HG03354 (cell line): ENCODE measurements around the gene SLC11A1.

Source experiments
- ATAC-seq: cut with Tn5 transposase; IDR thresholded peaks from one replicate; pipeline ENCODE4 v1.9.1; 2021; ENCODE audit warnings: mild to moderate bottlenecking; ENCODE audit not compliant: unreplicated experiment, poor library complexity, severe bottlenecking

Gene SLC11A1

GRCh38 chr2:218392459-218392858 is 10.4 kb downstream of the SLC11A1 start:
- no peak for ATAC-seq

- ATAC-seq, result no peak
Measured at GRCh38 chr2:218392891-218393462, 10.9 kb downstream of the SLC11A1 start.

- ATAC-seq, result no peak
Measured at GRCh38 chr2:218393750-218394290, 11.7 kb downstream of the SLC11A1 start.

DNA sequence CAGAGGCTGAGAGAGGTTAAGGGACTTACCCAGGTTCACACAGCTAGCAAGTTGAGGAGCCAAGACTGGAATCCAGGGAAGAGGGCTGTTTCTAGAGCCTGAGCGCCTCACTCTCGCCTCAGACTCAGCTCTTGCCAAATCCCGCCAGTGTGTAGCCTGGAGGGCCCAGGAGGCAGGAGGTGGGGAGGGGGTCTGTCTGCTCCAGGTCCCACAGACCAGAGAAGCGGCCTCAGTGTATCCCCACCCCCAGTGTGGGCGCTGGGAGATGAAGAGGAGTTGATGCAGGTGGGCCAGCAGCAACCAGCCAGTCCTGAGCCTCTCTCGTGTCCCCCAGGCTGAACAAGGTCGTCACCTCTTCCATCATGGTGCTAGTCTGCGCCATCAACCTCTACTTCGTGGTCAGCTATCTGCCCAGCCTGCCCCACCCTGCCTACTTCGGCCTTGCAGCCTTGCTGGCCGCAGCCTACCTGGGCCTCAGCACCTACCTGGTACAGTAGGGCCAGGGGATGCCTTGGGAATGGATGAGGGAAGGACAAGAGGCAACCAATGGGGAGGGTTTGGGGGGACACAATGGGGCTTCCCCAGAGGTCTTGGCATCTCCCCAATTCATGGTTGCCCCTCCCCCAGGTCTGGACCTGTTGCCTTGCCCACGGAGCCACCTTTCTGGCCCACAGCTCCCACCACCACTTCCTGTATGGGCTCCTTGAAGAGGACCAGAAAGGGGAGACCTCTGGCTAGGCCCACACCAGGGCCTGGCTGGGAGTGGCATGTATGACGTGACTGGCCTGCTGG is 12.4 kb downstream of the SLC11A1 start:
- no peak for ATAC-seq

DNA sequence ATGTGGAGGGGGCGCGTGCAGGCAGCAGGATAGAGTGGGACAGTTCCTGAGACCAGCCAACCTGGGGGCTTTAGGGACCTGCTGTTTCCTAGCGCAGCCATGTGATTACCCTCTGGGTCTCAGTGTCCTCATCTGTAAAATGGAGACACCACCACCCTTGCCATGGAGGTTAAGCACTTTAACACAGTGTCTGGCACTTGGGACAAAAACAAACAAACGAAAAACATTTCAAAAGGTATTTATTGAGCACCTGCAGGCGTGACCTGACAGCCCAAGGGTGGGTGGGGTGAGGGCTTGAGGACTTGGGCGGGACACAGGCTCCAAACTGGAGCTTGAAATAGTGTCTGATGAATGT is 13.0 kb downstream of the SLC11A1 start:
- ATAC-seq, result no peak

DNA sequence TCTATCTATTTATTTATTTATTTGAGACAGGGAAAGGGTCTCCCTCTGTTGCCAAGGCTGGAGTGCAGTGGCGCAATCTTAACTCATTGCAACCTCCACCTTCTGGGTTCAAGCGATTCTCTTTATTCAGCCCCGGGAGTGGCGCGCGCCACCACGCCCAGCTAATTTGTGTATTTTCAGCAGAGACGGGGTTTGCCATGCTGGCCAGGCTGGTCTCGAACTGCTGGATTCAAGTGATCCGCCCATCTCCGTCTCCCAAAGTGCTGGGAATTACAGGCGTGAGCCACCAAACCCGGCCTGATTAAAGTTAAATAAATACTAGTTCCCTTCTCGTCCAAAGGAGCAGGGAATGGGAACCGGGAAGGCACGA is 13.4 kb downstream of the SLC11A1 start:
- no peak for ATAC-seq

GRCh38 chr2:218395826-218396687 is 14.0 kb downstream of the SLC11A1 start:
- ATAC-seq, result peak; percentile 46

- no peak for ATAC-seq
Measured at GRCh38 chr2:218396688-218397462, 14.8 kb downstream of the SLC11A1 start.

GRCh38 chr2:218397463-218397819 is 15.4 kb downstream of the SLC11A1 start:
- no peak for ATAC-seq

DNA sequence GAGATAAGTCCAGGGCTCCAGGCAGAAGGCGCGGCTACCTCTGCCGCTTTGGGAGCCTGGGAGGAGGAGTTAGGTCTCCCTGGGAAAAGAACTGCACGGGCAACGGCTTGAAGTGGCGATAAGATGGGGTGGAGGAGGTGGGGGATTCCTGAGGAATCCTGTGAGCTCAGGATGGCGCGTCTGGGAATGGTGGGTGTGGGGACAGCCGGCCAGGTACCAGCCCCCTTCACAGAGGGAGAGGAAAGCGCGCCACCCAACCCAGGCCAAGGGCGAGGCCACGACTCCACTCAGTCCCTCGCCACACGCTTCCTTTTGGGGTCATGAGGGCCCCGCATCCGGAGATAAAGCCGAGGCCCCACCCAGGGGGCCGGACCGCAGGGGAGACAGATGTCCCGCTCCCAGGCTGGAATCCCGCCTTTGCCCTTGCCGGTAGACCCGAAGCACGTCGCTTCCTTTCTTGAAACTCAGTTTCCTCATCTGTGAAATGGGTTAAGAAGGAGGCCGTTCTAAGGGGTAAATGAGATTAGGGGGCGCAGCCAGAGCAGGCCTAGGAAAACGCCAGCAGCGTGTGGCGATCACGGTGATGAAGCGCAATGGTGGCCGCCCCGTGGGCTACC is 15.9 kb downstream of the SLC11A1 start:
- ATAC-seq, result no peak

DNA sequence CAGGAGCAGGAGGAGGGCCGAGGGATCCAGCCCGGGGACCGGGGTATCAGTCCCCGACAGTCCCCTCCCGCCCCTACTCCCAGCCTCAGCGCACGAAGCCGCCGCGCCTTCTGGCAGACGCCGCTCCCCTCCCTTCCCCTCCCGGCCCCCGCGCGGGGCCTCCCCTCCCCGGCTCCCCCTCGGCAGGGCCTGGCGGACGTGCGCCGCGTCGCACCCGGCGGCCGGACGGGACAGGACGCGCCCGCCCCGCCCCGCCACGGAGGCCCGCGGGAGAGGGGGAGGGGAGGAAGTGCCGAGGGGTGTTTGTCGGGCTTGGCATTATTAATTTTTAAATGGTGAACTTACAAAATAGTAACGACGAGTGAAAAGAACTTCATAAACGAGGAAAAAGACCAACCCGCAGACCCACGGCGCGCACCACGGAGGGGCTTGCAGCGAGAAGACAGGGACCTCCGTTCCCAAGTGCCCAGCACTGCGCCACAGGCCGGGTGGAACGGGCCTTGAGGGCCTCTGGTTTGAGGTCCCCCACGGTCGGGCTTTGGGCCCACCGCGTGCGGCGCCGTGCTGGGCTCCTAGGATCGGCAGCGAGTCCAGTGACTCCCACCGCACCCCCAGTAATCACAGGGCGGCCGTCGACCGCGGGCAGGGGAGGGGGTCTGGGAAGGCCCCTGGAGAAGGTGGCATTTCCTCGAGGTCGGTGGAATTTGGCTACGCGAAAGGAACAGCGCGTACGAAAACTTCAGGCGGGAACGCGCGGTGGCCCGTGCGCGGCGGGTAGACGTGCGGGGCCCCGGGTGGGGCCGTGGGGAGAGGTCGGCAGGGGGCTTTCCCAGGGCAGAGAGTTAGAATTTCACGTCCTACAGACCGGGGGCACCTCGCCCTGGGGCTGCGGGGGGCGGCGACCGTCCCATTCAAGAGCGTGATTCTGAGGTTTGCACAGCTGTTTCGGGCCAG is 16.6 kb downstream of the SLC11A1 start:
- ATAC-seq, result peak; percentile 3

DNA sequence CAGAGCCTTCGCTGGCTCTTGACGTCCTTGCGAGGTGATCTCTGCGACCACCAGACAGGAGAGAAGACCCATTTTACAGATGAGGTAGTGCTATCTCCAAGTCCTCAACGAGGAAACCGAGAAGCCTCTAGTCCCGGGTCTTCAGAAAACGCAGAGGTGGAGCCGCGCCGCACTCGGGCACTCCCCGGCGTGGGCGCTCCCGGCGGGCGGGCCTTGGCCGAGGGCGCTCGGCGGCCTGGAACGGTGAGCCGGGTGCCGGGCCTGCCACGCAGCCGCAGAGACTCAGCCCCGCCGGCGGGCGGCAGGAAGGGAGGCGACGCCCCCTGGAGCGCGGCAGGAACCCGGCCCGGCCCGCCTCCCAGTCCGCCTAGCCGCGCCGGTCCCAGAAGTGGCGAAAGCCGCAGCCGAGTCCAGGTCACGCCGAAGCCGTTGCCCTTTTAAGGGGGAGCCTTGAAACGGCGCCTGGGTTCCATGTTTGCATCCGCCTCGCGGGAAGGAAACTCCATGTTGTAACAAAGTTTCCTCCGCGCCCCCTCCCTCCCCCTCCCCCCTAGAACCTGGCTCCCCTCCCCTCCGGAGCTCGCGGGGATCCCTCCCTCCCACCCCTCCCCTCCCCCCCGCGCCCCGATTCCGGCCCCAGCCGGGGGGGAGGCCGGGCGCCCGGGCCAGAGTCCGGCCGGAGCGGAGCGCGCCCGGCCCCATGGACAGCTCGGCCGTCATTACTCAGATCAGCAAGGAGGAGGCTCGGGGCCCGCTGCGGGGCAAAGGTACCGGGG is 17.5 kb downstream of the SLC11A1 start, which contains the start of gene CTDSP1:
CTDSP1 (plus strand) TSS at position 478 of the 776 bp plus-strand sequence; CDS start at position 701, 223 bp downstream.
- ATAC-seq, result peak; percentile 42

DNA sequence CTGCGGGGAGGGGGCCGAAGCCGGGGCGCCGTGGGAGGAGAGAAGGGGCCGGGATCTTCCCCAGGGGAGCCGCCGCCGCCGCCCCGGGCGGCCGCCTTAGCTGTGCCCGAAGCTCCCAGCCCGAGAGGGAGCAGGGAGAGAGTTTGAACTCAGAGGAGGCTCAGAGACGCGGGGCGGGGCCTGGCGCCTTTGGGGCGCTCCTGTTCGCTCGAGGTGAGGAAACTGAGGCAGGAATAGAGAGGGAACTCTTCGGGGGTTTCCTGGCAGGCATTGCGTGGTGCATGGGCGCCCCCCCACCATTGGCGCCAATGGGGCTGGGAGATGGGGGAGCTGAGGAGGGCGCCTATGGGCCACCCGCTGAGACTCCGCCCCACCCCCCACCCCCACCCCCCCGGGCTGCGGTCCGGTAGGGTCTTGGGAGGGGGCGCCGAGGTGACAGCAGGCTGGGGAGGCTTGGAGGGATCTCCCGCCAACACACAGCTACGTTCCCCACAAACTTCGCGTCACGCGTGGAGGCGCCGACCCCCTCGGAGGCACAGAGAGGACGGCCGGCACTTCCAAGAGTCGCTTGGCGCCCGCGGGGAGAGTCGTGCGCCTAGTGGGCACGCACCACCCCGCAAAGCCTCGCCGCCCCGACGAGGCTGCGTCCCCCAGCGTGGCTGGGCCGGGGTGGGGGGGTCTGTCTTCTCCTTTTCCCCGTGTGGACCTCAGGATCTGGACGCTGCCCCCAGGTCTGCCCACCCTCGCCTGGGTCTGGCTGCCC is 18.3 kb downstream of the SLC11A1 start:
- peak; percentile 0 for ATAC-seq

DNA sequence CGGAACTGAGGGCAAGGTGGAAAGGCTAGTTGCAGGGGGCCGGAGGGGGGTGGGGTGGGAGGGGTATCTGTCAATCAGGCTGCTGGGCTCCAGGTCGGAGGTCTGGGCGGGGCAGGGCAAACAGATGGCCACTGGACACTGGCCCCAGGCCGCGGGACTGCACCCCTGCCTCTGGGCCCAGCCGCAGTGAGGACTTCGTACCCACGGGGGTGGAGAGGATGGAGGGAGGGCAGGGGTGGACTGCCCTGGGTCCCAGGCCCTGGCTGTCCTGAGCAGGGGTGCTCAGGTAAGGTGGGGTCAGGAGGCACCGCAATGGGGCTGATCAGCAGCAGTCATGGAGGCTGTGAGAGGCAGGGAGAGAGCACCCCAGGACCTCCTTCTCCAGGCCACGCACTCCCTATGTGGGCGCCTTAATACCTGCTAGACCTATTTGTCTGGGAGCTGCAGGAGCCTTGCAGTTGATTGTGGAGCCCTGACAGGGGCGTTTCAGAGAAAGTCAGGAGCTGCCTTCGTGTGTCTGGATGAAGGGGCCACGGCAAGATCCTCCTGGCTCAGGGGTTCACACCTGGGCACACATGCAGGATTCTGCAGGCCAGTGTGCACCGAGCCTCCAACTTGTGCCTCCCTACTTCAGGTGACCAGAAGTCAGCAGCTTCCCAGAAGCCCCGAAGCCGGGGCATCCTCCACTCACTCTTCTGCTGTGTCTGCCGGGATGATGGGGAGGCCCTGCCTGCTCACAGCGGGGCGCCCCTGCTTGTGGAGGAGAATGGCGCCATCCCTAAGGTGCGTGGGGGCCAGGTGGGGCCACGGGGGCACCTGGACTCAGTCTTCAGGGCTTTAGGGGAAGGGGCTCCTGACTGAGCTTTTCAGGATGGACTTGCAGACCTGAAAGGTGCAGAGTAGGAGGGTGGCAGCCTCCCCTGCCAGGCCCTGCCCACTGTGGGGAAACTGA is 19.1 kb downstream of the SLC11A1 start:
- no peak for ATAC-seq

GRCh38 chr2:218401890-218402289 is 19.8 kb downstream of the SLC11A1 start:
- no peak for ATAC-seq

GRCh38 chr2:218402491-218402901 is 20.4 kb downstream of the SLC11A1 start:
- ATAC-seq, result no peak
